Esophagus squamous epithelium (tissue), 4 donors: Measurements from ENCODE around the gene TICAM2.

Source experiments
- CTCF ChIP-seq, 6 experiments: fragments of 450-650 bp in 4 of 6; fragments of 200-600 bp in 2 of 6; sonication (generic) in 2 of 6; IDR thresholded peaks; one replicate each; pipeline ENCODE4 v1.5.1; 2016 to 2019; ENCODE audit warnings: antibody characterized with exemption in 6 of 6, mild to moderate bottlenecking in 4 of 6, moderate library complexity in 4 of 6
- POLR2A ChIP-seq, 4 donors: fragments of 450-650 bp; IDR thresholded peaks; one replicate each; pipeline ENCODE4 v1.6.1; 2017; ENCODE audit warnings: antibody characterized with exemption in 4 of 4, mild to moderate bottlenecking in 4 of 4, moderate library complexity in 3 of 4

DNA sequence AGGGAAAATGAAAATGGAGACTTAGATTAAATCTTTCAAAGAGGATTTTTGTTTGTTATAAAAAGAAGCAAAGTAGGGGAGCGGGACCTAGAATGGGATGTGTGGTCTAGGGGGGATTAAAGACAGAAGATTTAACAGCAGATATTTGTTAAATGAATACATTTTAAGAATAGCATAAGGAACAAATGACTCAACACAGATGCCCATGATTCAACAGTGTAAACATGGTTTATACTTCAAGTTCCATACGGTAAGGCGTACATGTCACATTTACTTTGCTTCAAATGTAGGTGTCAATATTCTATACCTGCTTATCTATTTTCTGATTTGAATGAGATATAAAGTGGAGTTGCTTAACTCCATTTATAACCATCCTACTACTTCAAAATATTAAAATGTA, 1.5 kb downstream of the TICAM2 start:
- TF ChIP-seq CTCF (IDR thresholded peaks at IDR 0.05) (no peak), POLR2A (IDR thresholded peaks at IDR 0.05) (no peak)
